NB4 (cell line): ENCODE measurements around the gene DOCK7.

Source experiments
- CTCF ChIP-seq: IDR thresholded peaks from one replicate; pipeline ENCODE4 v1.5.1; 2012; ENCODE audit warnings: low read depth, low read length
- MAX ChIP-seq: IDR thresholded peaks from 2 replicates; pipeline ENCODE4 v1.6.1; 2011; ENCODE audit warnings: low read depth, low read length
- MYC ChIP-seq: IDR thresholded peaks from 2 replicates; pipeline ENCODE4 v1.6.1; 2011; ENCODE audit warnings: low read depth, low read length
- POLR2A ChIP-seq: IDR thresholded peaks from 2 replicates; pipeline ENCODE4 v1.6.1; 2011; ENCODE audit warnings: mild to moderate bottlenecking; ENCODE audit not compliant: insufficient read length; ENCODE audit errors: extremely low read depth

- TF ChIP-seq POLR2A (no peak), CTCF (no peak), MAX (no peak), MYC (no peak)
Measured at GRCh38 chr1:62426794-62427193, 261.4 kb downstream of the DOCK7 start.
